PC-9 (cell line): Measurements from ENCODE around the gene SH3GL1.

Experiments
- CTCF ChIP-seq: fragments of 200-600 bp; sonication (generic); conservative IDR thresholded peaks from 2 replicates; pipeline ENCODE4 v1.6.1; 2017; ENCODE audit warnings: mixed run types, antibody characterized with exemption, mild to moderate bottlenecking, moderate library complexity
- EZH2 ChIP-seq: fragments of 200-600 bp; sonication (generic); IDR thresholded peaks from 2 replicates; pipeline ENCODE4 v1.8.0; 2017; ENCODE audit warnings: antibody characterized with exemption, low read depth

GRCh38 chr19:4431808-4432674 lies 31.7 kb upstream of the SH3GL1 start:
- TF ChIP-seq CTCF (no peak), EZH2 (no peak)
